HG02852 (cell line): Measurements from ENCODE around the gene CTNND2.

Source experiments
- ATAC-seq: cut with Tn5 transposase; IDR thresholded peaks from one replicate; pipeline ENCODE4 v1.9.1; 2021; ENCODE audit warnings: mild to moderate bottlenecking, moderate library complexity; ENCODE audit not compliant: unreplicated experiment

CTNND2 gene

GRCh38 chr5:11289733-11290132 is 614.5 kb downstream of the CTNND2 start:
- ATAC-seq, result no peak

GRCh38 chr5:11289208-11289607 is 615.0 kb downstream of the CTNND2 start:
- no peak for ATAC-seq

GRCh38 chr5:11281842-11282241 is 622.4 kb downstream of the CTNND2 start:
- ATAC-seq, result no peak

- no peak for ATAC-seq
Measured at GRCh38 chr5:11277323-11277722, 626.9 kb downstream of the CTNND2 start.

- no peak for ATAC-seq
Measured at GRCh38 chr5:11273180-11273903, 630.9 kb downstream of the CTNND2 start.

- no peak for ATAC-seq
Measured at GRCh38 chr5:11269515-11269914, 634.7 kb downstream of the CTNND2 start.

- ATAC-seq, result no peak
Measured at GRCh38 chr5:11268891-11269290, 635.4 kb downstream of the CTNND2 start.

- no peak for ATAC-seq
Measured at GRCh38 chr5:11266331-11266730, 637.9 kb downstream of the CTNND2 start.

- no peak for ATAC-seq
Measured at GRCh38 chr5:11261241-11261640, 643.0 kb downstream of the CTNND2 start.

GRCh38 chr5:11258001-11258400 is 646.2 kb downstream of the CTNND2 start:
- no peak for ATAC-seq

- ATAC-seq, result no peak
Measured at GRCh38 chr5:11252523-11252922, 651.7 kb downstream of the CTNND2 start.

GRCh38 chr5:11252075-11252474 is 652.2 kb downstream of the CTNND2 start:
- no peak for ATAC-seq

- no peak for ATAC-seq
Measured at GRCh38 chr5:11251247-11251646, 653.0 kb downstream of the CTNND2 start.

- no peak for ATAC-seq
Measured at GRCh38 chr5:11248966-11249365, 655.3 kb downstream of the CTNND2 start.

- ATAC-seq, result no peak
Measured at GRCh38 chr5:11247224-11247623, 657.0 kb downstream of the CTNND2 start.

GRCh38 chr5:11240293-11241190 is 663.7 kb downstream of the CTNND2 start:
- no peak for ATAC-seq

GRCh38 chr5:11239261-11240015 is 664.8 kb downstream of the CTNND2 start:
- ATAC-seq, result no peak

GRCh38 chr5:11234501-11234911 is 669.7 kb downstream of the CTNND2 start:
- ATAC-seq, result no peak

- ATAC-seq, result no peak
Measured at GRCh38 chr5:11230890-11231289, 673.4 kb downstream of the CTNND2 start.

GRCh38 chr5:11227064-11227463 is 677.2 kb downstream of the CTNND2 start:
- ATAC-seq, result no peak

- no peak for ATAC-seq
Measured at GRCh38 chr5:11224436-11225187, 679.6 kb downstream of the CTNND2 start.
